ENCODE measurements around the gene AMBRA1.

Gene AMBRA1

DNA sequence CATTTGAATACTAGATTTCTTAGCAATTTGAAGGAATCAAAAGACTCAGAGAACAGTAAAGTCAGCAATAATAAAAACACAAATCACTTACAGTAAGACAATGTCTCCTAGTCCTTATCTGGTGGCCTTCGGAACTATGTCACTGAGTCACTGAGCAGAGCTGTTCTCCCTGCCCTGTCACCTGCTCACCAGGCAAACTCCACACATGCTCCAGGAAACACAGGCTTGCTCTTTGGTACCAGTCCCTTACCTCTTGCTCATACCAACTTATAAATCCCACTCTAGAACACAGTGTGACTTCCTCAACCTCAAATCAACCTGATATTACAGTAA is 121.2 kb downstream of the AMBRA1 start:
- Histone ChIP-seq H3K4me3 (ENCODE audit: low read length) (no peak overlapping the region), H3K36me3 (ENCODE audit: control insufficient read depth, insufficient read depth, low read length) (no peaks in the 10 kb centered on the region), H3K27ac (ENCODE audit: low read length) (no peak overlapping the region), H3K4me1 (ENCODE audit: control insufficient read depth, insufficient read depth, low read length) (no peaks in the 10 kb centered on the region), H3K9me3 (ENCODE audit: control insufficient read depth, insufficient read depth, low read length) (no peaks in the 10 kb centered on the region), H3K27me3 (ENCODE audit: control insufficient read depth, insufficient read depth, low read length) (no peaks in the 10 kb centered on the region)
- no peak for DNase-seq (ENCODE audit: low read depth, low spot score)
- no CpG with 5 or more reads among the region's 1 CpG for WGBS (ENCODE audit: insufficient coverage, insufficient read length)

DNA sequence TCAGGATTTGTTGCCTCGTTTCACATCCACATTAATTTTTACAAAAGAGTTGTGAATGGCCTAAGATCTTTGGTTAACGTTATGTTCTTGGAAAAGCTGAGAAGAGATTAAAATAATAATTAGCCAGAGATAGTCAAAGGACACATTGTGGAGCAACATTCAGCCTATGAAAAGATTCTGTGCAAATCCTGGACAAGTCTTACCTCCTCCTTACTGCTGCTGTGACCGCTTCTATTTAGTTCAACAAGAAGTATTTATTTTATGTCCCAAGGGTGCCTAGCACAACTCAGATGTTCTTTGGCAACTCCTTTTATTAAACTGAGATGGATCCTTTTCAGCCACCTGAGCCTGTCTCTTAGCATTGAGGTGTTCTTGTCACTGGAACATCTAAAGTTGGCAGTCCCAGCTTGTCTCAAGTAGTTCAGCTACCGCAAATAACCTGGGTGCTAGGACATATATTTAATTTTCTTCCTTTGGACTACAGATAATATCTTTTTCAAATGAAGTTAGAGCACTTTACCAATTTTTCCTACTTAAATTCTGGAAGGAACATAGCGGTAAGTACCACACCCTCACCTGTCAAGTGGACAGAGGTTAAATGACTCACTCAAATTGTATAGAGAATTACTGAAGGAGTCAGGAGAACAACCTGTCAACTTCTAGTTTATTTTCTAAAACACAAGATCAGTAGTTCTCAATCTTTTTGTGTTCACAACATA is 121.7 kb downstream of the AMBRA1 start:
- no peak for DNase-seq (ENCODE audit: low read depth, low spot score)
- H3K27me3 ChIP-seq (ENCODE audit: control insufficient read depth, insufficient read depth, low read length) = no peaks in the 10 kb centered on the region
- no CpG with 5 or more reads among the region's 5 CpGs for WGBS (ENCODE audit: insufficient coverage, insufficient read length)
- no peak overlapping the region for H3K27ac ChIP-seq (ENCODE audit: low read length)
- H3K4me1 ChIP-seq (ENCODE audit: control insufficient read depth, insufficient read depth, low read length) = no peaks in the 10 kb centered on the region
- no peak overlapping the region for H3K4me3 ChIP-seq (ENCODE audit: low read length)
- H3K9me3 ChIP-seq (ENCODE audit: control insufficient read depth, insufficient read depth, low read length) = no peaks in the 10 kb centered on the region
- no peaks in the 10 kb centered on the region for H3K36me3 ChIP-seq (ENCODE audit: control insufficient read depth, insufficient read depth, low read length)

DNA sequence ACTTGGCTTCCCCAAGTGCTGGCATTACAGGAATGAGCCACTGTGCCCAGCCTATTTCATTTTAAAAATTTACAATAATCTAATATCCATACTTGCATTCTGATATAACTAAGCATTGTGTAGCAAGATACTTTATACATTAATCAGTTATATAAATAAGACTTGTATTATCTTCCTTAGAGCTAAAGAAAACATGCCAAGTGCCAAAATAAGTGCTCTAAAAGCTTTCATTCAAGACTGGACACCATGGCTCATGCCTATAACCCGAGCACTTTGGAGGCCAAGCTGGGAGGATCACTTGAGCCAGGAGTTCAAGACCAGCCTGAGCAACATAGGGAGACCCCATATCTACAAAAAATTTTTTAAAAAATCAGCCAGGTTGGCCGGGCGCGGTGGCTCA is 123.9 kb downstream of the AMBRA1 start:
- Histone ChIP-seq H3K36me3 (ENCODE audit: control insufficient read depth, insufficient read depth, low read length) (no peaks in the 10 kb centered on the region), H3K27ac (ENCODE audit: low read length) (no peak overlapping the region), H3K4me3 (ENCODE audit: low read length) (no peak overlapping the region), H3K9me3 (ENCODE audit: control insufficient read depth, insufficient read depth, low read length) (no peaks in the 10 kb centered on the region), H3K27me3 (ENCODE audit: control insufficient read depth, insufficient read depth, low read length) (no peaks in the 10 kb centered on the region), H3K4me1 (ENCODE audit: control insufficient read depth, insufficient read depth, low read length) (no peaks in the 10 kb centered on the region)
- DNase-seq (ENCODE audit: low read depth, low spot score) = no peak
- no CpG with 5 or more reads among the region's 4 CpGs for WGBS (ENCODE audit: insufficient coverage, insufficient read length)

DNA sequence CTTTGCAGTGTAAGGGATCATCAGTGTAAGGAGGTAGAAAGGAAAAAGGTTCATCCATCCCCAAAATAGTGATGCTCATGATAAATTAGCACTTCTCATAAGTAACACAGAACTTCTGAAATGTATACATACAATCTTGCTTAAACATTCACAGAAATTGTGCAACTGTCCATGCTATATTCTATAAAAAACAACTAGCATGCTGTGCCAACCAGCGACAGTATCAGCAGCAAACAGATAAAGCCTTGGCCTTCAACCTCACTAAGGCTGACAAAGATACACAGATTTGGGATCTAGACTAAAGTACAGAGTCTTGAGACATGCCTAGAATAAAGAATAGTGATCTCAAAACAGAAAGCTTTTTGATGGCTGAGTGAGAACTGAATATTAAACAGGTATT is 128.1 kb downstream of the AMBRA1 start:
- Histone ChIP-seq H3K4me3 (ENCODE audit: low read length) (no peak overlapping the region), H3K27ac (ENCODE audit: low read length) (no peak overlapping the region), H3K9me3 (ENCODE audit: control insufficient read depth, insufficient read depth, low read length) (no peaks in the 10 kb centered on the region), H3K4me1 (ENCODE audit: control insufficient read depth, insufficient read depth, low read length) (no peaks in the 10 kb centered on the region), H3K27me3 (ENCODE audit: control insufficient read depth, insufficient read depth, low read length) (no peaks in the 10 kb centered on the region), H3K36me3 (ENCODE audit: control insufficient read depth, insufficient read depth, low read length) (no peaks in the 10 kb centered on the region)
- no peak for DNase-seq (ENCODE audit: low read depth, low spot score)
- no CpG with 5 or more reads among the region's 1 CpG for WGBS (ENCODE audit: insufficient coverage, insufficient read length)

DNA sequence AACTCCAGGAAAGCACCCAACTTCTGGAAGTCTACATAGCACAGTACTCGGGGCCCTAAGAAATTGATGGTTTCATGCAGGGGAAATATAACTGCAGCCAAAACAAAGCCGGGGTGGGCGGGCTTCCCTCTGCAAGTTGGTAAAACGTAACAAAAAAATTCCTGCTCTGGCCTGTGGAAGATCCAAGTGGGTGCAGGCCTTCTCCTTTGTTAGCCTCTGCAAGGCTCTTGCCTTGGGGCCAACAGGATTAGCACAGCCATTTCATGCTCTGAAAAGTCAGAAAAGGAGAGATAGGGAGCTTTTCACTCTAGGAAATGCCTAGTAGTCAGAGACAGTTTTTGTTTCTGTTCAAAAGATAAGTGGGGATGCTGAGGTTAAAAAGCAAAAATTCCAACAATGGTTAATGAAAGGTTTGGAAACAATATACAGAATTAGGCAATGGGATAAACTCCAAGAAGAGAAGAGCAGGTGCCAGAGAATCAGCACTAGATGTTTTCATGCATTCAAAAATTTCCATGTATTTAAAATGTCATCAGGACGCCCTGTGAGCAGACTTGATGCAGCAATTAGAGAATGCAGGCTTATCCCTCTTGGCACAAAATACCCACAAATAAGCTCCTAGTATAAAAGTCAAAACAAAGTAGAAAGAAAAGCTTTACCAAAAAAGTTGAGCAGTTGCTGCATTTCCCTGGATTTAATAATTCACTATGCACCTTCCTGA is 130.0 kb downstream of the AMBRA1 start:
- Histone ChIP-seq H3K36me3 (ENCODE audit: control insufficient read depth, insufficient read depth, low read length) (no peaks in the 10 kb centered on the region), H3K4me1 (ENCODE audit: control insufficient read depth, insufficient read depth, low read length) (no peaks in the 10 kb centered on the region), H3K27me3 (ENCODE audit: control insufficient read depth, insufficient read depth, low read length) (no peaks in the 10 kb centered on the region), H3K27ac (ENCODE audit: low read length) (no peak overlapping the region), H3K4me3 (ENCODE audit: low read length) (no peak overlapping the region), H3K9me3 (ENCODE audit: control insufficient read depth, insufficient read depth, low read length) (no peaks in the 10 kb centered on the region)
- DNase-seq (ENCODE audit: low read depth, low spot score) = no peak
- no CpG with 5 or more reads among the region's 5 CpGs for WGBS (ENCODE audit: insufficient coverage, insufficient read length)

DNA sequence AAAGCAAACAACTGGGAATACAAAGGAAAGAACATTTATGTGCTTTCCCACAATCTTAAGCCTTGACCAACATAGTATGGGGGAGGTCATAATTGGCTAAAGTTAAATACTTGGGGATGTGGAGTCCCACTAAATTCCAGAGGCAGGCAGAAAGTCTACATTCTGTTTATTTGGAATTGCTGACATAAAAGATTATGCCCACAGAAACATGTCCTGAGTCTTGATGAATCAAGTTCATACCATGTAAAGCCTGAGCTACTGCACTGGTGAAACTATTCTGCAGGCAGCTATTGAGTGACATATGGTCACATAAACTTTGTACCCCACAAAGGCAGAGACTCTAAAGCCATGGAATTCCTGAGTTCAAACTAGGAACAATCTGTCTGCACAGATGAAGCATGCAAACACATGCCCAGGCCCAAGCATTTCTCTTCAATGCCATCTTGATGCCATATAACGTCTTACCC is 132.3 kb downstream of the AMBRA1 start:
- Histone ChIP-seq H3K9me3 (ENCODE audit: control insufficient read depth, insufficient read depth, low read length) (no peaks in the 10 kb centered on the region), H3K4me3 (ENCODE audit: low read length) (no peak overlapping the region), H3K27me3 (ENCODE audit: control insufficient read depth, insufficient read depth, low read length) (no peaks in the 10 kb centered on the region), H3K4me1 (ENCODE audit: control insufficient read depth, insufficient read depth, low read length) (peaks cover 6% of the 10 kb centered on the region; the same call in 1 of the 2 replicates), H3K36me3 (ENCODE audit: control insufficient read depth, insufficient read depth, low read length) (no peaks in the 10 kb centered on the region), H3K27ac (ENCODE audit: low read length) (no peak overlapping the region)
- WGBS (ENCODE audit: insufficient coverage, insufficient read length) = no CpG with 5 or more reads among the region's 1 CpG
- DNase-seq (ENCODE audit: low read depth, low spot score) = no peak

DNA sequence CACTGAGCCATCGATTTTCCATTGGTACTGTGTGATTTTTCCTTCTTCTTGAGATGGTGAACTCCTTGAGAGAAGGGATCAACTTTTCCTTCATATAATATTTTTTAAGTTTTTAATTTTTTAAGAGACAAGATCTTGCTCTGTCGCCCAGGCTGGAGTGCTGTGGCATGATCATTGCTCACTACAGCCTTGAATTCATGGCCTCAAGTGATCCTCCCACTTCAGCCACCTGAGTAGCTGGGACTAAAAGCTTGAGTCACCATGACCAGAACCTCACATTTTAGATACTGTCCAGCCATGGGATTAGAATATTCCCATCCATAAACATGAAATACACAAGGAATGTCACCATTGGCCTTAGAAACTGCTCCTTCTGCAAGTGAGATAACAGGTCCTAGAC is 135.3 kb downstream of the AMBRA1 start:
- H3K36me3 ChIP-seq (ENCODE audit: control insufficient read depth, insufficient read depth, low read length) = no peaks in the 10 kb centered on the region
- DNase-seq (ENCODE audit: low read depth, low spot score) = no peak
- H3K4me3 ChIP-seq (ENCODE audit: low read length) = no peak overlapping the region
- H3K4me1 ChIP-seq (ENCODE audit: control insufficient read depth, insufficient read depth, low read length) = peaks cover 9% of the 10 kb centered on the region; the same call in 1 of the 2 replicates
- WGBS (ENCODE audit: insufficient coverage, insufficient read length) = no CpG with 5 or more reads among the region's 2 CpGs
- H3K27ac ChIP-seq (ENCODE audit: low read length) = no peak overlapping the region
- H3K9me3 ChIP-seq (ENCODE audit: control insufficient read depth, insufficient read depth, low read length) = no peaks in the 10 kb centered on the region
- H3K27me3 ChIP-seq (ENCODE audit: control insufficient read depth, insufficient read depth, low read length) = no peaks in the 10 kb centered on the region

DNA sequence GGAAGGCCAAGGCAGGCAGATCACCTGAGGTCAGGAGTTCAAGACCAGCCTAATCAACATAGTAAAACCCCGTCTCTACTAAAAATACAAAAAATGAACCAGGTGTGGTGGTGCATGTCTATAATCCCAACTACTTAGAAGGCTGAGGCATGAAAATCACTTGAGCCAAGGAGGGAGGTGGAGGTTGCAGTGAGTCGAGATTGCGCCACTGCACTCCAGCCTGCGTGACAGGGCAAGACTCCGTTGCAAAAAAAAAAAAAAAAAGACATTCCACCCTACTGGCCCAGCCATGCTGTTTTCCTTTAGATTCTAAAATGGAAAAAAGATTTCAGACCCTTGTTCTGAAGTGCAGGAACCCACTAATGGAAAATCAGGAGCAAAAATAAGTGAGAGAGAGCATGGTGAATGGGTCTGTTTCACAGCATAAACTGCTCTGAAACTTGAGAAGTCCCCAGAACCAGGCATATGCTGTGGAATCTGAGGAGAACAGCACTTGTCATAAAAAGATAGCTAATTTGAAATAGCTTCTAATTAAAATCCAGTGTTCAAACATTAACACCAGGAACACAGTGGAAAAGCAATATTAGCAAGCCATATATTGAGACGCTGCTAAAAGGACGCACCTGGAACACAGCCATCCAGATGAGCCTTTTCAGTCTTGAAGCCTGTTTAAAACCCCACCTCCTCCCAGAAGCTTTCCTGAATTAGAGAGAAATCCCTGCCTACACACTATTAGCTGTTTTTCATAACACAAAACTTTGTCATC is 136.0 kb downstream of the AMBRA1 start:
- Histone ChIP-seq H3K9me3 (ENCODE audit: control insufficient read depth, insufficient read depth, low read length) (no peaks in the 10 kb centered on the region), H3K4me1 (ENCODE audit: control insufficient read depth, insufficient read depth, low read length) (peaks cover 9% of the 10 kb centered on the region; the same call in 1 of the 2 replicates), H3K27ac (ENCODE audit: low read length) (no peak overlapping the region), H3K4me3 (ENCODE audit: low read length) (no peak overlapping the region), H3K27me3 (ENCODE audit: control insufficient read depth, insufficient read depth, low read length) (no peaks in the 10 kb centered on the region), H3K36me3 (ENCODE audit: control insufficient read depth, insufficient read depth, low read length) (no peaks in the 10 kb centered on the region)
- no CpG with 5 or more reads among the region's 7 CpGs for WGBS (ENCODE audit: insufficient coverage, insufficient read length)
- DNase-seq (ENCODE audit: low read depth, low spot score) = no peak

DNA sequence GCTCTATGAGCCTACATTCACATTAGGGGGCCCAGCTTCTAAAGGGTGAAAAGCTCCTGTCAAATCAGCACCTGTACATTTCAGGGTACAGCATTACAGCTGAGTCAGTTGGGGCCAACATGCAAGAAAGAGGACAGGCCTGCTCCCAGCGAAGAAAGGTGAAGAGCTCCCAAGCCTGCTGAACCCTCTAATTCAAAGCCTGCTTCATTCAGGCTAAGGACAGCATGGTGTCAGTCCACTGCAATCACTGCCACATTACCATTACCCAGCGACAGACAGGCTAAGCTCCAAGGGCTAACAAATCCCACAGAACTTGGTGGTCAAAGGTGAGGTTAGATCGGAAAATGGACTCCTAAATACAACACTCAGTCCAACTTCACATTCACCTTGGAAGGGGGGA is 136.8 kb downstream of the AMBRA1 start:
- H3K27ac ChIP-seq (ENCODE audit: low read length) = no peak overlapping the region
- no peak overlapping the region for H3K4me3 ChIP-seq (ENCODE audit: low read length)
- H3K4me1 ChIP-seq (ENCODE audit: control insufficient read depth, insufficient read depth, low read length) = peaks cover 9% of the 10 kb centered on the region; the same call in 1 of the 2 replicates
- no peaks in the 10 kb centered on the region for H3K36me3 ChIP-seq (ENCODE audit: control insufficient read depth, insufficient read depth, low read length)
- no peaks in the 10 kb centered on the region for H3K9me3 ChIP-seq (ENCODE audit: control insufficient read depth, insufficient read depth, low read length)
- H3K27me3 ChIP-seq (ENCODE audit: control insufficient read depth, insufficient read depth, low read length) = no peaks in the 10 kb centered on the region
- DNase-seq (ENCODE audit: low read depth, low spot score) = no peak
- WGBS (ENCODE audit: insufficient coverage, insufficient read length) = no CpG with 5 or more reads among the region's 3 CpGs

DNA sequence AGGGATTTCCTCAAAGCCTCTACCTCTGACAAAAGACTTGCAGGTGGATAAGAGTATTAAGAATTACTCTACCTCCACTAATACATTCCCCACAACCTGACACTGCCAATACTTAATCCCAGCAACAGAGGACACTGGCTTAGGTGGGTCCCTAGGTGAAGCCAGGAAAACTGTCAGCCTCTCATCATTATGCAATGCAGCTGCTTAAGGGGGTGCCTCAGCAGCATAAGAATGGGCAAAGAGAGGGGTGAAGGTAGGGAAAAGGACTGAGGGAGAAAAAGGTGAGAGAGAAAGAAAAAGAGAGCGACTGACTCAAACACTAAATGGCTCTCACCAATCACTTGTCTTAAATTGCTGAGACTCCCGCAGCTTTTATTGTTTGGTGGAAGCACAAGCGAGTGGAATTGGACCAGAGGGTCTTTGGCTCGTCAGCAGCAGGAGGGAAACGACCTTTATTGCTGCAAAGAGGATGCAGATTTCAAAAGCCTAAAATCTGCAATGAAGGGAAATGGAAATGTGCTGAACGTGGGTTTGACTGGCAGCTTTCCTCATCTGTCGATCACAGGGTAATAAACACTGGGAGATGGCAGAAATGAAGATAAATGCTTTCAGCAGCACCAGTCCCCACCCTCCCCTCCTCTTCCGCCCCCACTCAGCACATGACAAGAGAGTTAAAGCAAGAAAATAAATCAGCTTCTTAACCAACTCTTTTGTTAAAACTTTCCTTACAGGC is 137.4 kb downstream of the AMBRA1 start:
- DNase-seq (ENCODE audit: low read depth, low spot score) = no peak
- Histone ChIP-seq H3K9me3 (ENCODE audit: control insufficient read depth, insufficient read depth, low read length) (no peaks in the 10 kb centered on the region), H3K27me3 (ENCODE audit: control insufficient read depth, insufficient read depth, low read length) (no peaks in the 10 kb centered on the region), H3K36me3 (ENCODE audit: control insufficient read depth, insufficient read depth, low read length) (no peaks in the 10 kb centered on the region), H3K4me1 (ENCODE audit: control insufficient read depth, insufficient read depth, low read length) (peaks cover 9% of the 10 kb centered on the region; the same call in 1 of the 2 replicates), H3K27ac (ENCODE audit: low read length) (no peak overlapping the region), H3K4me3 (ENCODE audit: low read length) (no peak overlapping the region)
- WGBS (ENCODE audit: insufficient coverage, insufficient read length) = no CpG with 5 or more reads among the region's 8 CpGs

Data from iPS DF 6.9 (cell line).